A549 (cell line): ENCODE data around the gene ABLIM1. TPM values are rescaled to one million over a fixed set of nuclear protein-coding genes. Genes with fewer than 3 reads are reported as not detected.
A peak's percentile ranks its signal among the peaks of the same experiment; 100 is the strongest.

Experiments used
- ATAC-seq, 2 experiments: fragments of 200-7000 bp in 1 of 2; fragments of >200 bp in 1 of 2; cut with Nextera tagmentation in 1 of 2; cut with Tn5 transposase in 1 of 2; 3 replicates each; pipeline versions ENCODE4 v1.8.0 to v1.9.1; 2018 to 2020; ENCODE audit warnings: mild to moderate bottlenecking in 1 of 2, moderate library complexity in 1 of 2
- CTCF ChIA-PET: fragments of 300-600 bp; sonication (Branson Sonifier 250); formaldehyde crosslinking; extraction: SDS; loops from one replicate; lab custom pipeline; 2021; ENCODE audit warnings: antibody characterized with exemption, inconsistent platforms; lab: Yijun Ruan, JAX
- POLR2A ChIA-PET: fragments of 350-600 bp; formaldehyde crosslinking; extraction: SDS; loops from one replicate; lab custom pipeline; 2021; ENCODE audit warnings: antibody characterized with exemption, inconsistent platforms; lab: Yijun Ruan, JAX
- DNase-seq, 2 experiments: peaks; one replicate each; pipeline versions ENCODE4 v3.0.0 to v3.0.0-alpha.2; 2011 to 2016; ENCODE audit warnings: low read depth in 1 of 2, low spot score in 1 of 2
- FAIRE-seq: peaks from 2 replicates; lab custom pipeline; 2011; peaks lifted over from hg19 to GRCh38; lab: Jason Lieb, UNC
- H3K27ac ChIP-seq, 2 experiments: fragments of >200 bp; sonication (Bioruptor Twin); formaldehyde crosslinking; 3 replicates each; pipeline ENCODE4 v1.5.1; 2016 to 2017
- H3K4me1 ChIP-seq: fragments of >200 bp; sonication (Bioruptor Twin); formaldehyde crosslinking; 3 replicates; pipeline ENCODE4 v1.6.1; 2016
- H3K4me2 ChIP-seq: fragments of >200 bp; sonication (Bioruptor Twin); formaldehyde crosslinking; 3 replicates; pipeline ENCODE4 v1.6.1; 2016
- H3K4me3 ChIP-seq: fragments of >200 bp; sonication (Bioruptor Twin); formaldehyde crosslinking; 3 replicates; pipeline ENCODE4 v1.5.1; 2016
- H3K9me3 ChIP-seq: fragments of >200 bp; sonication (Bioruptor Twin); formaldehyde crosslinking; 3 replicates; pipeline ENCODE4 v1.6.1; 2016
- ATOH8 ChIP-seq: fragments of 250-450 bp; sonication (Bioruptor Pico); IDR thresholded peaks from 2 replicates; pipeline ENCODE4 v1.5.0; 2020; ENCODE audit warnings: low read depth, mild to moderate bottlenecking, moderate library complexity
- BCL3 ChIP-seq: fragments of >200 bp; sonication (Bioruptor Twin); formaldehyde crosslinking; IDR thresholded peaks from 3 replicates; pipeline ENCODE4 v1.6.1; 2016
- CBX2 ChIP-seq: fragments of 200-600 bp; sonication (generic); IDR thresholded peaks from 2 replicates; pipeline ENCODE4 v1.6.1; 2016; ENCODE audit warnings: low read depth, mild to moderate bottlenecking, borderline replicate concordance
- EHF ChIP-seq: fragments of 250-450 bp; sonication (Bioruptor Pico); IDR thresholded peaks from 2 replicates; pipeline ENCODE4 v1.5.0; 2020; ENCODE audit warnings: mild to moderate bottlenecking
- ESRRA ChIP-seq: fragments of 150-350 bp; IDR thresholded peaks from 2 replicates; pipeline ENCODE4 v1.6.1; 2014; ENCODE audit warnings: mild to moderate bottlenecking, low read length, borderline replicate concordance
- FOXS1 ChIP-seq: fragments of 250-450 bp; sonication (Bioruptor Pico); IDR thresholded peaks from 2 replicates; pipeline ENCODE4 v1.5.0; 2020; ENCODE audit warnings: mild to moderate bottlenecking, moderate library complexity
- GATA3 ChIP-seq: IDR thresholded peaks from 2 replicates; pipeline ENCODE4 v1.6.1; 2012; ENCODE audit warnings: borderline replicate concordance
- HMGXB4 ChIP-seq: fragments of 250-450 bp; sonication (Bioruptor Pico); IDR thresholded peaks from 2 replicates; pipeline ENCODE4 v1.5.0; 2021; ENCODE audit warnings: mild to moderate bottlenecking, moderate library complexity, borderline replicate concordance
- HOXA7 ChIP-seq: fragments of 250-450 bp; sonication (Bioruptor Pico); IDR thresholded peaks from 2 replicates; pipeline ENCODE4 v1.5.0; 2020; ENCODE audit warnings: mild to moderate bottlenecking, moderate library complexity
- JUNB ChIP-seq: fragments of >200 bp; sonication (Bioruptor Twin); formaldehyde crosslinking; IDR thresholded peaks from 2 replicates; pipeline ENCODE4 v1.6.1; 2016
- KDM1A ChIP-seq: fragments of 200-600 bp; sonication (generic); IDR thresholded peaks from 2 replicates; pipeline ENCODE4 v1.6.1; 2016; ENCODE audit warnings: low read depth, mild to moderate bottlenecking
- MAX ChIP-seq: IDR thresholded peaks from 2 replicates; pipeline ENCODE4 v1.6.1; 2012
- NPAS2 ChIP-seq: fragments of 250-450 bp; sonication (Bioruptor Pico); IDR thresholded peaks from 2 replicates; pipeline ENCODE4 v1.8.0; 2022; ENCODE audit warnings: mild to moderate bottlenecking, moderate library complexity, borderline replicate concordance
- PBX3 ChIP-seq: IDR thresholded peaks from 2 replicates; pipeline ENCODE4 v1.6.1; 2012
- RAD21 ChIP-seq, 2 experiments: fragments of >200 bp in 1 of 2; sonication (Bioruptor Twin) in 1 of 2; formaldehyde crosslinking in 1 of 2; IDR thresholded peaks in 1 of 2; conservative IDR thresholded peaks in 1 of 2; 2 replicates in 1 of 2; 3 replicates in 1 of 2; pipeline ENCODE4 v1.6.1; 2012 to 2018; ENCODE audit warnings: inconsistent platforms in 1 of 2
- RCOR1 ChIP-seq: fragments of 150-350 bp; IDR thresholded peaks from 2 replicates; pipeline ENCODE4 v1.6.1; 2014; ENCODE audit warnings: antibody characterized with exemption, low read length, low read depth
- REST ChIP-seq: fragments of 200-600 bp; sonication (generic); IDR thresholded peaks from 2 replicates; pipeline ENCODE4 v1.6.1; 2016; ENCODE audit warnings: antibody characterized with exemption, mild to moderate bottlenecking, moderate library complexity
- RNF2 ChIP-seq: fragments of 200-600 bp; sonication (generic); IDR thresholded peaks from 2 replicates; pipeline ENCODE4 v1.6.1; 2016; ENCODE audit warnings: low read depth, mild to moderate bottlenecking, antibody characterized with exemption, moderate library complexity, borderline replicate concordance
- SMC3 ChIP-seq: fragments of >200 bp; sonication (Bioruptor Twin); formaldehyde crosslinking; IDR thresholded peaks from 3 replicates; pipeline ENCODE4 v1.6.1; 2018; ENCODE audit warnings: inconsistent platforms
- SREBF2 ChIP-seq: fragments of 450-650 bp; IDR thresholded peaks from 2 replicates; pipeline ENCODE4 v1.6.1; 2014; ENCODE audit warnings: mild to moderate bottlenecking, moderate library complexity
- ZC3H11A ChIP-seq: fragments of 450-650 bp; IDR thresholded peaks from 2 replicates; pipeline ENCODE4 v1.6.1; 2014; ENCODE audit warnings: antibody characterized with exemption, mild to moderate bottlenecking
- ZFP36 ChIP-seq: fragments of 450-650 bp; IDR thresholded peaks from 2 replicates; pipeline ENCODE4 v1.6.1; 2014; ENCODE audit warnings: borderline replicate concordance; ENCODE audit not compliant: partially characterized antibody
- ZNF302 ChIP-seq: fragments of 250-450 bp; sonication (Bioruptor Pico); IDR thresholded peaks from 2 replicates; pipeline ENCODE4 v1.9.0; 2021; ENCODE audit warnings: inconsistent platforms, mild to moderate bottlenecking, moderate library complexity
- ZSCAN20 ChIP-seq: fragments of 250-450 bp; sonication (Bioruptor Pico); IDR thresholded peaks from 2 replicates; pipeline ENCODE4 v1.8.0; 2022; ENCODE audit warnings: mild to moderate bottlenecking, moderate library complexity
- WGBS: methylation state at CpG from one replicate; pipeline ENCODE4 v1.1.6; 2017; ENCODE audit errors: missing lambda C conversion rate; 5-methylcytosine and 5-hydroxymethylcytosine counted together
- polyA plus RNA-seq, 4 experiments: library from polyadenylated mRNA; depleted of rRNA in 3 of 4; stranded (reverse); fragments of >200 nt; fragmentation: RNase III in 1 of 4; extraction: RNeasy Plus Mini Kit Qiagen cat#74134 plus additional on column Dnase treatment in 1 of 4; gene quantifications; 2 replicates in 3 of 4; 3 replicates in 1 of 4; pipeline ENCODE4 v1.2.3, GENCODE V29; 2011 to 2017

The ABLIM1 gene
- polyA plus RNA-seq, 2 of the 4 experiments (the other 2 are of a cell fraction): 21.4 to 70.2 TPM

- ATAC-seq: peak in 1 of 2 experiments; percentile 45; a peak in 2 of 6 replicates
- CTCF ChIA-PET: interaction anchor here (1.2 to 1.5 kb wide), 2 partner anchors 9 to 137 kb away, joined by 3 to 5 read pairs; partner anchors contain the start of gene ABLIM1
- no peak for DNase-seq
- H3K4me2 ChIP-seq: peak overlapping the region; percentile 68
- H3K4me3 ChIP-seq: no peak overlapping the region
- 75% methylated on average over 7 of the region's 7 CpGs for WGBS
- TF ChIP-seq FOXS1 (CRISPR knock-in tag) (no peak), PBX3 (no peak), ZC3H11A (peak; percentile 99), CBX2 (no peak)
- no peaks in the 10 kb centered on the region for H3K9me3 ChIP-seq
- peaks cover 63% of the 10 kb centered on the region for H3K4me1 ChIP-seq
- peak overlapping the region; percentile 59 to 80 for H3K27ac ChIP-seq
- POLR2A ChIA-PET: no interaction called here
- FAIRE-seq: no peak
These were observed 8.7 kb downstream of the ABLIM1 start for GRCh38 chr10:114649217-114649903.

GRCh38 chr10:114648368-114648767 lies 9.7 kb downstream of the ABLIM1 start:
- 24% methylated on average over 8 of the region's 8 CpGs for WGBS
- peak; percentile 50 to 51 for DNase-seq
- peak; percentile 56 for FAIRE-seq
- TF ChIP-seq NPAS2 (CRISPR knock-in tag) (no peak), ESRRA (no peak), ZC3H11A (no peak), GATA3 (peak; percentile 75; the same call in 1 of the 2 replicates), ZSCAN20 (CRISPR knock-in tag) (no peak), ATOH8 (CRISPR knock-in tag) (no peak), KDM1A (no peak), HOXA7 (CRISPR knock-in tag) (no peak), EHF (CRISPR knock-in tag) (no peak), REST (no peak), SMC3 (no peak), BCL3 (0 out of 3 replicates have a peak, but pooled peaks have one; percentile 18), JUNB (peak; percentile 78), ZNF302 (CRISPR knock-in tag) (no peak), HMGXB4 (CRISPR knock-in tag) (no peak), SREBF2 (no peak), ZFP36 (no peak), RNF2 (no peak), PBX3 (no peak), RAD21 (conservative IDR thresholded peaks at IDR 0.05 in 1 of 2, IDR thresholded peaks at IDR 0.05 in 1 of 2) (0 out of 5 replicates have a peak, but pooled peaks of 1 of the 2 experiments have one; percentile 14), MAX (peak; percentile 35; the same call in 1 of the 2 replicates), RCOR1 (no peak)

More at GRCh38 chr10:114648368-114648767, 9.7 kb downstream of the ABLIM1 start:
- Histone ChIP-seq H3K9me3 (no peaks in the 10 kb centered on the region), H3K4me1 (peaks cover 63% of the 10 kb centered on the region), H3K4me3 (no peak overlapping the region), H3K4me2 (peak overlapping the region; percentile 68), H3K27ac (peak overlapping the region; percentile 59 to 80)
- peak; percentile 77 to 81; a peak in 4 of 6 replicates for ATAC-seq
- ChIA-PET POLR2A (no interaction called here), CTCF (interaction anchor here (0.6 to 2.4 kb wide), 7 partner anchors 11 to 177 kb away, joined by 3 to 11 read pairs (median 3); no protein-coding TSS in a partner anchor)
